HCT116 (cell line): ENCODE results near the gene COL20A1.

Experiments used
- CEBPB ChIP-seq: IDR thresholded peaks from 2 replicates; pipeline ENCODE4 v1.6.1; 2012; ENCODE audit warnings: low read depth
- JUND ChIP-seq: IDR thresholded peaks from 2 replicates; pipeline ENCODE4 v1.6.1; 2012
- POLR2A ChIP-seq: IDR thresholded peaks from 2 replicates; pipeline ENCODE4 v1.7.0; 2011; ENCODE audit warnings: borderline replicate concordance; ENCODE audit not compliant: insufficient read depth, insufficient read length; ENCODE audit errors: extremely low read depth
- POLR2AphosphoS5 ChIP-seq: IDR thresholded peaks from 2 replicates; pipeline ENCODE4 v1.6.1; 2011; ENCODE audit warnings: mild to moderate bottlenecking, low read depth, low read length, moderate library complexity
- RAD21 ChIP-seq: IDR thresholded peaks from 2 replicates; pipeline ENCODE4 v1.6.1; 2012; ENCODE audit warnings: low read depth, mild to moderate bottlenecking
- SIN3A ChIP-seq: IDR thresholded peaks from 2 replicates; pipeline ENCODE4 v1.6.1; 2012; ENCODE audit warnings: low read depth
- SRF ChIP-seq: IDR thresholded peaks from 2 replicates; pipeline ENCODE4 v1.6.1; 2012; ENCODE audit warnings: low read depth
- TF ChIP-seq, protein P1 (sequence below), 3 experiments: fragments of 200-600 bp in 1 of 3; sonication (generic) in 1 of 3; IDR thresholded peaks in 2 of 3; conservative IDR thresholded peaks in 1 of 3; 2 replicates each; pipeline ENCODE4 v1.5.1; 2012 to 2017; ENCODE audit warnings: low read depth in 2 of 3, low read length in 2 of 3, antibody characterized with exemption in 1 of 3, borderline replicate concordance in 1 of 3, control low read depth in 1 of 3, mild to moderate bottlenecking in 1 of 3, mixed read lengths in 1 of 3, mixed run types in 1 of 3, moderate library complexity in 1 of 3; ENCODE audit not compliant: insufficient read depth in 1 of 3
- TF ChIP-seq, protein P2 (sequence below): IDR thresholded peaks from 2 replicates; pipeline ENCODE4 v1.6.1; 2012; ENCODE audit warnings: low read depth
- TF ChIP-seq, protein P3 (sequence below): IDR thresholded peaks from 2 replicates; pipeline ENCODE4 v1.6.1; 2012
- TF ChIP-seq, protein P4 (sequence below): IDR thresholded peaks from 2 replicates; pipeline ENCODE4 v1.6.1; 2011; ENCODE audit warnings: mild to moderate bottlenecking, low read length, moderate library complexity; ENCODE audit not compliant: insufficient replicate concordance; ENCODE audit errors: extremely low read depth

DNA sequence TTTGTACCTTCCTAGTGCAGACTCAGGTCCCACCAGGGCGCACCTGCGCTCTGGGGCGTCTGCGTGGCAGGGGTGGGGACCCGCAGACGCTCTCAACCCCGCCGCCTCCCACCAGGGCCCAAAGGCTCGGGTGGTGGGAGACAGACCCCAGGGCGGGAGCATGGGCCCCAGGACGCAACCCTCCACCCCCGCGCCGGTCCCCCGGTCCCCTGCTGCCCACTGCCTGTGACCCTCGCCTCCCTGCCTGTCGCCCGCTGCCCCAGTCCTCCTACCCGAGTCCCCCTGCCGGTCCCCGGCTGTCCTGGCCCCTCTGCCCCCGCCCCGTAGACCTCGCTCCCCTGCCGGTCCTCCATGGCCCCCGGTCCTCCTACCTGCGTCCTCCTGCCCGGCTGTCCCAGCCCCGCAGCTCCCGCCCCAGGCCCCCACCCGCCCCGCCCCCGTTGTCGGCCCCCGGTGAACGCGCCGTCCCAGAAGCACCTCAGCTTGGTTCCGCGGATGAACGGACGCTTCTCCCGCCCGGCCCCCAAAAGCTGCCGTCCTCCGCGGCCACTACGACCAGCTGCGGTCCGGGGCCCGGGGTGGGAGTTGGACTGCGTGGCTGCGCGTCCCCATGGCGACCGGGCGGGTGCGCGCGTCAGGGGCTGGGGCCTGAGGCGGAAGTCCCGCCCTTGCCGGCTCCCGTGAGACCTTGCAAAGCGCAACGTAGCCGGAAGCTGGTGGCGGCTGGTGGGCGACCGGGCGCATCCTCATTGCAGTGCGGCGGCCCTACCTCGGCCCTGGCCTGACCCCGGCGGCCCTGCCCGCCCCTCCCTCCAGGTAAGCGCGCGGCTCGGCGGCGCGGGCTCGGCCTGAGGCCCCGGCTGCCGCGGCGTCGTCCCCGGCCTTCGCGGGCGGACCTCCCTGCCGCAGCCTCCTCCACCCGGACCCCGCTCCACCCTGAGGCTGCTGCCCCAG, 20.6 kb upstream of the COL20A1 start, which contains the start of gene ARFGAP1:
- TF ChIP-seq, protein P1, sequence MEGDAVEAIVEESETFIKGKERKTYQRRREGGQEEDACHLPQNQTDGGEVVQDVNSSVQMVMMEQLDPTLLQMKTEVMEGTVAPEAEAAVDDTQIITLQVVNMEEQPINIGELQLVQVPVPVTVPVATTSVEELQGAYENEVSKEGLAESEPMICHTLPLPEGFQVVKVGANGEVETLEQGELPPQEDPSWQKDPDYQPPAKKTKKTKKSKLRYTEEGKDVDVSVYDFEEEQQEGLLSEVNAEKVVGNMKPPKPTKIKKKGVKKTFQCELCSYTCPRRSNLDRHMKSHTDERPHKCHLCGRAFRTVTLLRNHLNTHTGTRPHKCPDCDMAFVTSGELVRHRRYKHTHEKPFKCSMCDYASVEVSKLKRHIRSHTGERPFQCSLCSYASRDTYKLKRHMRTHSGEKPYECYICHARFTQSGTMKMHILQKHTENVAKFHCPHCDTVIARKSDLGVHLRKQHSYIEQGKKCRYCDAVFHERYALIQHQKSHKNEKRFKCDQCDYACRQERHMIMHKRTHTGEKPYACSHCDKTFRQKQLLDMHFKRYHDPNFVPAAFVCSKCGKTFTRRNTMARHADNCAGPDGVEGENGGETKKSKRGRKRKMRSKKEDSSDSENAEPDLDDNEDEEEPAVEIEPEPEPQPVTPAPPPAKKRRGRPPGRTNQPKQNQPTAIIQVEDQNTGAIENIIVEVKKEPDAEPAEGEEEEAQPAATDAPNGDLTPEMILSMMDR (IDR thresholded peaks at IDR 0.05 in 2 of 3, conservative IDR thresholded peaks at IDR 0.05 in 1 of 3; ENCODE audit: borderline replicate concordance in 1 of 3, insufficient read depth in 1 of 3, low read depth in 2 of 3, low read length in 2 of 3): no peak
- TF ChIP-seq JUND: no peak
- no peak for TF ChIP-seq SRF
- TF ChIP-seq POLR2A: peak; percentile 38
- TF ChIP-seq POLR2AphosphoS5: peak; percentile 91
- no peak for TF ChIP-seq SIN3A
- TF ChIP-seq, protein P2, sequence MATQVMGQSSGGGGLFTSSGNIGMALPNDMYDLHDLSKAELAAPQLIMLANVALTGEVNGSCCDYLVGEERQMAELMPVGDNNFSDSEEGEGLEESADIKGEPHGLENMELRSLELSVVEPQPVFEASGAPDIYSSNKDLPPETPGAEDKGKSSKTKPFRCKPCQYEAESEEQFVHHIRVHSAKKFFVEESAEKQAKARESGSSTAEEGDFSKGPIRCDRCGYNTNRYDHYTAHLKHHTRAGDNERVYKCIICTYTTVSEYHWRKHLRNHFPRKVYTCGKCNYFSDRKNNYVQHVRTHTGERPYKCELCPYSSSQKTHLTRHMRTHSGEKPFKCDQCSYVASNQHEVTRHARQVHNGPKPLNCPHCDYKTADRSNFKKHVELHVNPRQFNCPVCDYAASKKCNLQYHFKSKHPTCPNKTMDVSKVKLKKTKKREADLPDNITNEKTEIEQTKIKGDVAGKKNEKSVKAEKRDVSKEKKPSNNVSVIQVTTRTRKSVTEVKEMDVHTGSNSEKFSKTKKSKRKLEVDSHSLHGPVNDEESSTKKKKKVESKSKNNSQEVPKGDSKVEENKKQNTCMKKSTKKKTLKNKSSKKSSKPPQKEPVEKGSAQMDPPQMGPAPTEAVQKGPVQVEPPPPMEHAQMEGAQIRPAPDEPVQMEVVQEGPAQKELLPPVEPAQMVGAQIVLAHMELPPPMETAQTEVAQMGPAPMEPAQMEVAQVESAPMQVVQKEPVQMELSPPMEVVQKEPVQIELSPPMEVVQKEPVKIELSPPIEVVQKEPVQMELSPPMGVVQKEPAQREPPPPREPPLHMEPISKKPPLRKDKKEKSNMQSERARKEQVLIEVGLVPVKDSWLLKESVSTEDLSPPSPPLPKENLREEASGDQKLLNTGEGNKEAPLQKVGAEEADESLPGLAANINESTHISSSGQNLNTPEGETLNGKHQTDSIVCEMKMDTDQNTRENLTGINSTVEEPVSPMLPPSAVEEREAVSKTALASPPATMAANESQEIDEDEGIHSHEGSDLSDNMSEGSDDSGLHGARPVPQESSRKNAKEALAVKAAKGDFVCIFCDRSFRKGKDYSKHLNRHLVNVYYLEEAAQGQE: no peak
- TF ChIP-seq, protein P3, sequence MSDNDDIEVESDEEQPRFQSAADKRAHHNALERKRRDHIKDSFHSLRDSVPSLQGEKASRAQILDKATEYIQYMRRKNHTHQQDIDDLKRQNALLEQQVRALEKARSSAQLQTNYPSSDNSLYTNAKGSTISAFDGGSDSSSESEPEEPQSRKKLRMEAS: no peak
- TF ChIP-seq, protein P4, sequence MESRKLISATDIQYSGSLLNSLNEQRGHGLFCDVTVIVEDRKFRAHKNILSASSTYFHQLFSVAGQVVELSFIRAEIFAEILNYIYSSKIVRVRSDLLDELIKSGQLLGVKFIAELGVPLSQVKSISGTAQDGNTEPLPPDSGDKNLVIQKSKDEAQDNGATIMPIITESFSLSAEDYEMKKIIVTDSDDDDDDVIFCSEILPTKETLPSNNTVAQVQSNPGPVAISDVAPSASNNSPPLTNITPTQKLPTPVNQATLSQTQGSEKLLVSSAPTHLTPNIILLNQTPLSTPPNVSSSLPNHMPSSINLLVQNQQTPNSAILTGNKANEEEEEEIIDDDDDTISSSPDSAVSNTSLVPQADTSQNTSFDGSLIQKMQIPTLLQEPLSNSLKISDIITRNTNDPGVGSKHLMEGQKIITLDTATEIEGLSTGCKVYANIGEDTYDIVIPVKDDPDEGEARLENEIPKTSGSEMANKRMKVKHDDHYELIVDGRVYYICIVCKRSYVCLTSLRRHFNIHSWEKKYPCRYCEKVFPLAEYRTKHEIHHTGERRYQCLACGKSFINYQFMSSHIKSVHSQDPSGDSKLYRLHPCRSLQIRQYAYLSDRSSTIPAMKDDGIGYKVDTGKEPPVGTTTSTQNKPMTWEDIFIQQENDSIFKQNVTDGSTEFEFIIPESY: peak; percentile 58
- no peak for TF ChIP-seq CEBPB
- no peak for TF ChIP-seq RAD21
